ENCODE data around the gene OR52E2.

The OR52E2 gene

GRCh38 chr11:5011254-5011653 is 48.2 kb downstream of the OR52E2 start:
- Histone ChIP-seq H3K4me3 (ENCODE audit: low read depth, low read length) (no peak overlapping the region), H3K36me3 (replicated peaks) (no peaks in the 10 kb centered on the region), H3K27ac (no peak overlapping the region), H3K27me3 (replicated peaks) (no peaks in the 10 kb centered on the region)
- in situ Hi-C loops (cut with HindIII; ENCODE audit: low pct_ligation_motif_present, low sequenced_read_pairs), result no loop called here
- no peak for DNase-seq
- no peak for TF ChIP-seq CTCF (IDR thresholded peaks at IDR 0.05; ENCODE audit: low read depth, low read length, missing control alignments)

All from brain microvascular endothelial cell (primary cell).